ENCODE data around the gene VARS2.
"Not testable (repeated sequence)": the region's sequence is repeated elsewhere in the genome, so short reads cannot be mapped to it uniquely, and the experiment has no call there.

VARS2 gene

DNA sequence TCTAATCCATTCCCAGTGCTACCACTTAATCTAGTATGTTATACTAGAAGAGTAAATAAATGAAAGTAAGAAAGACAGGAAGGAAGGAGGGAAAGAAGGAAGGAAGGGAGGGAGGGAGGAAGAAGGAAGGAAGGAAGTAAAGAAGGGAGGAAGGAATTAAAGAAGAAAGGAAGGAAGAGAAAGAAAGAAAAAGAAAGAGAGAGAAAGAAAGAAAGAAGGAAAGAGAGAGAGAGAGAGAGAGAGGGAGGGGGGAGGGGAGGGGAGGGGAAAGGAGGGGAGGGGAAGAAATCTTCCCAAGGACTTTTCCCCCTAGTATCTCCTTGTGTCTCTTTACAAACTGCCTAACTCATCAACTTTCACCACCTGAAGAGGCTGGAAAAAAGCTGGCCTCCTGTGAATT lies 48.7 kb downstream of the VARS2 start:
- DNase-seq (ENCODE audit: low read depth in 2 of 2) = no peak

DNA sequence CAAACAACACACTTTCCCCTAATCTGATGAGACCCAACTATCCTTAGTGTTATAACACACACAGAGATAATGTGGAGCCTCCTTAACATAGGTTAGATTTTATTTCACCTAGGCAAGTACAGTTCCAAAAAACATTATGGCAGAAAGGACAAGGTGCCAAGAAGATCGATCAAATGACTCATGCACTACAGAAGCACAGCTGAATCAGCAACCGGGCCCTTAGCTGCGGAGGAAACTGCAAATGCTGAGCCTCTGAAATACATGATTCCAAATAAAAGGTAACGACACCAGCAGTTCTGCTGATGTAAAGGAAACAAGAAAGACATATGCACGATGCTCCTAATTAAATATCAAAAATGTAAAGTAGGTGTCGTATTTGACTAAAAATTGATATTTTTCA lies 49.6 kb downstream of the VARS2 start:
- no peak for DNase-seq (ENCODE audit: low read depth in 2 of 2)

DNA sequence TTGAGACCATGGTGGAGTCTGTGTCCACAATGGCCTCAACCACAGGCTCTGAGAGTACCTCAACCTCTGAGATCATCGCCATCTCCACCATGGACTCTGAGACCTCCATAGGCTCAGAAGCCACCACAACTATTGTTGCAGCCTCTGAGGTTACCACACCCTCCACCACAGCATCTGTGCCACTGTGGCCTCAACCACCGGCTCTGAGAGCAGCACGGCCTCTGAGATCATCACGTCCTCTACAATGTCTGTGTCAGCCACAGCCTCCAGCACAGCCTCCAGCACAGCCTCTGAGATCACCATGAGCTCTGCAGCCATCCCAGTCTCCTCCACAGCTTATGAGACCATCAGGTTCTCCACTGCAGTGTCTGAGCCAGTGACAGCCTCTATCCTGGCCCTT lies 50.0 kb downstream of the VARS2 start:
- no peak for DNase-seq (ENCODE audit: low read depth in 2 of 2)

DNA sequence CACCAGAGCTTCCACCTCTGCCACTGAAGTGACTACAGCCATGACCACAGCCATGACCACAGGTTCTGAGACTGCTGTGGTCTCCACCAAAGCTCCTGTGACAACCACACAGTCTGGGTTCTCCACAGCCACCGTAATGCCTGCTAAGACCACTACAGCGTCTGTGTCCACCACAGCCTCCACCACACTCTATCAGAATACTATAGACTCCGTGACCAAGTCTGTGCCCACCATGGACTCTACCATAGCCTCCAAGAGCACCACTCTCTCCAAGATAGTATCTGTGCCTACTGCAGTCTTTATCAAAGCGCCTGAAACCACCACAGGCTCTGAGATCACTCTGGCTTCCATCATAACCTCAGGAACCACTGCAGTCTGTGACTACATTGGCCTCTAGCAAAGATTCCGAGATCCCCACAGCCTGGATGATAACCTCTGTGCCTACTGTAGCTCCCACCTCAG lies 51.1 kb downstream of the VARS2 start:
- no peak for DNase-seq (ENCODE audit: low read depth in 2 of 2)

DNA sequence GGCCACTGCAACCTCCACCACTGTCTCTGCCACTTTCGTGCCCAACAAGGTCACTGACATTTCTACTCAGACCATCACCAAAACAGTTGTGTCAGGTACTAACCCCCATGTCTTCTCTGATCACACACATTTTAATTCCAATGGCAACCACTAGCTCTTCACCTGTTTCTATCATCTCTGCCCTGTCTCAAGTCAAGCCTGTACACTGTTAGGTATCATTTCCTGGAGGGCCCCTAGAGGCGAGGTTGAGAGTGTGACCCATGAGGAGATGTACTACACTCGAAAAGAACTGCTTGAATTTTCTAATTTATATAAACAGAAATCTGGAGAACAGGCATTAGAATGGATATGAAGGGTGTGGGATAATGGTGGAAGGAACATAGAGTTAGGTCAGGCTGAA lies 52.1 kb downstream of the VARS2 start:
- DNase-seq (ENCODE audit: low read depth in 2 of 2) = no peak

DNA sequence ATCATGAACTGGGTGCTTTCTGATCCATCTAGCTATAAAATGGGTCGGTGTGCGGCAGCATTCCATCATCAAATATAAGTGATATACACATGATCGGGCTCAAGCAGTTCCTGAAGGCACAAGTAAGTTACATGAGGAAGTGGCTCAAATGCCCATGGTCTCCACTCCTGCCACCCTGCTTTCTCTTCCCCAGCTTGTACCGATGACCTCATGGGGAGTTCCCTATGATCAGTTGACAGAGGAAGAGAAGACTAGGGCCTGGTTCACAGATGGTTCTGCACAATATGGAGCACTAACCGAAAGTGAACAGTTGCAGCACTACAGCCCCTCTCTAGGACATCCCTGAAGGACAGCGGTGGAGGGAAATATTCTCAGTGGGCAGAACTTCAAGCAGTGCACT lies 55.1 kb downstream of the VARS2 start:
- DNase-seq (ENCODE audit: low read depth in 2 of 2) = not testable (repeated sequence)

DNA sequence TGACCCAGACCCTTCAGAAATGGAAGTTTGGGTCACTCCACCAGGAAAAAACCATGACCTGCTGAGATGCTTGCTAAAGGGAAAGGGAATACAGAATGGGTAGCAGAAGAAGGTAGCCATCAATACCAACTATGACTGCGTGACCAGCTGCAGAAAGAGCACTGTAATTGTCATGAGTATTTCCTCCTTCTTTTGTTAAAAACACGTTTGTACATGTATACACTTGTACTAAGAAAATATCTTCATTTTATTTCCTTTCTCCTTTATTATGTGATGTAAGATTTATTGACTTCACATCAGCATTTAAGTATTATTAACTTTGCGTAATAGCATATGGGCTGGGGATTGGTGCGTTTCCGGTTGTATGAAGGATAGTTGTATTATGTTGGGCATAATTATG lies 56.9 kb downstream of the VARS2 start:
- no peak for DNase-seq (ENCODE audit: low read depth in 2 of 2)

DNA sequence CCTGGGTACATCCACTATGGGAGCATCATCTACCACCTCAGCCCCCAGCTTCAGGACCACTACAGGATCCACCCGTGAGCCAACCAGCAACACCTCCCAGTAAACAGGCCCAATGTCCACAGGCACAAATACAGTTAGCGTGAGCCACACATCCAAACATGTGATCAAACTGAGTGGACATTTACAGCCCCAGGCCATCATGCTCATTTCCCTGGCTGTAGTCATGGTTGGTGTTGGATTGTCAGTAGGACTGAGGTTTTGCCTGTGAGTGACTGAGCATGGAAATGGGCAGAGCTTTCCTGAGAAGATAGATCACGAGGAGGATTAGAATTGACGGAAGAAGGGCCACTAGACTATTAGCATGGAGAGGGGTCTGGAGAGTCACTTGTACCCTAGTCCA lies 58.8 kb downstream of the VARS2 start:
- DNase-seq (ENCODE audit: low read depth in 2 of 2) = no peak

DNA sequence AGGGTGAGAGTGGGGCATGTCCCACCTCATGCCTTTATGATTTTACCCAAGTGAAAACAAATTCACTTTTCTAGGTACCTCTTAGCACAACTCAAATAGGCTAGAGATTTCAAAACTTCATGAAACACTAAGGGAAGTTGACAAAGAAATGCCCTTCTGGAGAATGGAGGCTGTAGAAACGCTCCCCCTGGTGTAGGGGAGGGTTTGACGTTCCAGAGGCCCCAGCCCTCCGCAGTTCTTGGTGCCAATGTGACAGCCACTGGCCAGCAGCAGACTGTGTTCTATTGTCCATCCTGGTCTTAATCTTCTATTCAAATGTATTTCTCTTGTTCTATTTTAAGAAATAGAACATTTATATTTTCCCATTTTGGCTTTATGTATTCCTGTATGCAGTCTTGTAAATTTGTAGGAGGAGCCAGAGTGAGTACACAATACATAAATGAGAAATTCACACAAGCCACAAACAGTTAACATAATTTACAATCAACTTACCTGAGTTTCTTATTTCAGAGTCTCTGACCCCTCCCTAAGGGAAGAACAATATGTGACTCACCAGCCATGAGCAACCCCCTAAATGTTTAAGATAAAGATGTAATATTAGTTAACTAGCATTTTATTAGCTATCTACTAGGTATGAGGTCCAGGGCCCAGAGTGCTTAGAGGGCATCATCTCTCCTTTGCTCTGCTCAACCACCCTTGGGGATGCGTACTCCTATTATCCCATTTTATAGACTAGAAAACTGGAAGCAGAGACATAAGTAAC lies 60.6 kb downstream of the VARS2 start:
- DNase-seq (ENCODE audit: low read depth in 2 of 2) = no peak

Measured in fibroblast of skin of left quadriceps (primary cell).